Uterus (tissue), 2 donors: ENCODE data around the gene GRM5.
"Not testable (repeated sequence)": the region's sequence is repeated elsewhere in the genome, so short reads cannot be mapped to it uniquely, and the experiment has no call there.

Experiments used
- POLR2A ChIP-seq, 2 donors: fragments of 450-650 bp; IDR thresholded peaks; one replicate each; pipeline ENCODE4 v1.6.1; 2016; ENCODE audit warnings: antibody characterized with exemption in 2 of 2, mild to moderate bottlenecking in 1 of 2, moderate library complexity in 1 of 2
- TF ChIP-seq, protein P1 (sequence below), 4 experiments: fragments of 200-600 bp in 2 of 4; fragments of 450-650 bp in 2 of 4; sonication (generic) in 2 of 4; IDR thresholded peaks; one replicate each; pipeline ENCODE4 v1.5.1; 2016 to 2019; ENCODE audit warnings: antibody characterized with exemption in 4 of 4, mild to moderate bottlenecking in 2 of 4, moderate library complexity in 1 of 4

DNA sequence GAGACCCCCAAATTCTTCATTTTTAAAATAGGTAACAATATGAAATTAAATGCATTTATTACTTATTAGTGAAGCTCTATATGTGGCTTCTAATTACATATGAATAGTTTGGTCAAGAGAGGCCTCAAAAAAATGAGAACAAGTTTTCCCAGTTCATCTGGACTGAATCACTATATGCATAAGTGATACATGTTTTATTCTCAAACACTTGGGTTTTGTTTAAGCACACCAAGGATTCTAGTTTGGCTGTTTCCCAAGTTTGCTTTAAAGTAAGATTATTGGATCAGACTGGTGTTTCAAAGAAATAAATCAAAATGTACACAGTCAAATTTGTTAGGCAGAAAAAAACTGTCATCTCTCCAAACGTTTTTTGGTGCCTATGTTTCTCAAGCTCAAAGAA is 136.1 kb downstream of the GRM5 start:
- not testable (repeated sequence) for TF ChIP-seq POLR2A (IDR thresholded peaks at IDR 0.05)
- TF ChIP-seq, protein P1, sequence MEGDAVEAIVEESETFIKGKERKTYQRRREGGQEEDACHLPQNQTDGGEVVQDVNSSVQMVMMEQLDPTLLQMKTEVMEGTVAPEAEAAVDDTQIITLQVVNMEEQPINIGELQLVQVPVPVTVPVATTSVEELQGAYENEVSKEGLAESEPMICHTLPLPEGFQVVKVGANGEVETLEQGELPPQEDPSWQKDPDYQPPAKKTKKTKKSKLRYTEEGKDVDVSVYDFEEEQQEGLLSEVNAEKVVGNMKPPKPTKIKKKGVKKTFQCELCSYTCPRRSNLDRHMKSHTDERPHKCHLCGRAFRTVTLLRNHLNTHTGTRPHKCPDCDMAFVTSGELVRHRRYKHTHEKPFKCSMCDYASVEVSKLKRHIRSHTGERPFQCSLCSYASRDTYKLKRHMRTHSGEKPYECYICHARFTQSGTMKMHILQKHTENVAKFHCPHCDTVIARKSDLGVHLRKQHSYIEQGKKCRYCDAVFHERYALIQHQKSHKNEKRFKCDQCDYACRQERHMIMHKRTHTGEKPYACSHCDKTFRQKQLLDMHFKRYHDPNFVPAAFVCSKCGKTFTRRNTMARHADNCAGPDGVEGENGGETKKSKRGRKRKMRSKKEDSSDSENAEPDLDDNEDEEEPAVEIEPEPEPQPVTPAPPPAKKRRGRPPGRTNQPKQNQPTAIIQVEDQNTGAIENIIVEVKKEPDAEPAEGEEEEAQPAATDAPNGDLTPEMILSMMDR (IDR thresholded peaks at IDR 0.05), result not testable (repeated sequence)
